ENCODE data around the gene DUSP9.
"Not testable (repeated sequence)": the region's sequence is repeated elsewhere in the genome, so short reads cannot be mapped to it uniquely, and the experiment has no call there.

DUSP9 gene

GRCh38 chrX:153646620-153647373 lies at the start of gene DUSP9:
Gene DUSP9 (plus strand): TSS chrX:153647203. CDS start chrX:153647954, 751 bp downstream.
- no peak for DNase-seq (ENCODE audit: low read depth)

- peak; percentile 1 for DNase-seq (ENCODE audit: low read depth)
Observed at GRCh38 chrX:153598541-153599191, 48.3 kb upstream of the DUSP9 start, which contains the start of gene CCNQ. Gene CCNQ (minus strand): TSS chrX:153599139. CDS start chrX:153599073, 66 bp downstream.

- peak; percentile 82 for DNase-seq (ENCODE audit: low read depth)
Observed at GRCh38 chrX:153599192-153600031, 47.6 kb upstream of the DUSP9 start.

GRCh38 chrX:153600032-153600373 lies 47.0 kb upstream of the DUSP9 start:
- DNase-seq (ENCODE audit: low read depth): no peak

- DNase-seq (ENCODE audit: low read depth): no peak
Observed at GRCh38 chrX:153600921-153601320, 46.1 kb upstream of the DUSP9 start.

GRCh38 chrX:153601511-153602110 lies 45.4 kb upstream of the DUSP9 start:
- no peak for DNase-seq (ENCODE audit: low read depth)

GRCh38 chrX:153602601-153603000 lies 44.4 kb upstream of the DUSP9 start:
- no peak for DNase-seq (ENCODE audit: low read depth)

GRCh38 chrX:153603131-153603656 lies 43.8 kb upstream of the DUSP9 start:
- DNase-seq (ENCODE audit: low read depth): no peak

- DNase-seq (ENCODE audit: low read depth): not testable (repeated sequence)
Observed at GRCh38 chrX:153604666-153605380, 42.2 kb upstream of the DUSP9 start.

GRCh38 chrX:153606503-153606902 lies 40.5 kb upstream of the DUSP9 start:
- DNase-seq (ENCODE audit: low read depth): no peak

GRCh38 chrX:153608376-153608775 lies 38.6 kb upstream of the DUSP9 start:
- no peak for DNase-seq (ENCODE audit: low read depth)

- peak; percentile 1 for DNase-seq (ENCODE audit: low read depth)
Observed at GRCh38 chrX:153608806-153609205, 38.2 kb upstream of the DUSP9 start.

- DNase-seq (ENCODE audit: low read depth): peak; percentile 52
Observed at GRCh38 chrX:153609917-153610835, 36.8 kb upstream of the DUSP9 start.

GRCh38 chrX:153610836-153611213 lies 36.2 kb upstream of the DUSP9 start:
- DNase-seq (ENCODE audit: low read depth): no peak

- DNase-seq (ENCODE audit: low read depth): no peak
Observed at GRCh38 chrX:153611298-153612095, 35.5 kb upstream of the DUSP9 start.

- DNase-seq (ENCODE audit: low read depth): no peak
Observed at GRCh38 chrX:153612413-153612812, 34.6 kb upstream of the DUSP9 start.

GRCh38 chrX:153614818-153615217 lies 32.2 kb upstream of the DUSP9 start:
- no peak for DNase-seq (ENCODE audit: low read depth)

- no peak for DNase-seq (ENCODE audit: low read depth)
Observed at GRCh38 chrX:153620576-153620975, 26.4 kb upstream of the DUSP9 start.

GRCh38 chrX:153621949-153622598 lies 24.9 kb upstream of the DUSP9 start:
- no peak for DNase-seq (ENCODE audit: low read depth)

Measured in fibroblast of gingiva (primary cell).